GM23338 (cell line): ENCODE data around the gene CHD5. TPM values are rescaled to one million over a fixed set of nuclear protein-coding genes. Genes with fewer than 3 reads are reported as not detected.

ENCODE experiments used
- ATAC-seq: fragments of 200-7000 bp; cut with Tn5 transposase; 3 replicates; pipeline ENCODE4 v1.9.1; 2020
- DNase-seq: peaks from one replicate; pipeline ENCODE4 v3.0.0-alpha.2; 2015; ENCODE audit warnings: low spot score
- H2AFZ ChIP-seq: fragments of 200-600 bp; sonication (generic); 2 replicates; pipeline ENCODE4 v1.8.0; 2016; ENCODE audit warnings: antibody characterized with exemption, mild to moderate bottlenecking, moderate library complexity
- H3F3A ChIP-seq: fragments of 200-600 bp; sonication (generic); replicated peaks from 2 replicates; pipeline ENCODE4 v1.8.0; 2017; ENCODE audit warnings: antibody characterized with exemption, mixed run types, low read depth
- H3K27ac ChIP-seq: fragments of 200-600 bp; sonication (generic); 2 replicates; pipeline ENCODE4 v1.6.1; 2016; ENCODE audit warnings: low read depth
- H3K27me3 ChIP-seq: fragments of 200-600 bp; sonication (generic); 2 replicates; pipeline ENCODE4 v1.8.0; 2016; ENCODE audit warnings: mild to moderate bottlenecking, mixed run types, moderate library complexity; ENCODE audit not compliant: insufficient read depth
- H3K36me3 ChIP-seq: fragments of 200-600 bp; sonication (generic); 2 replicates; pipeline ENCODE4 v1.8.0; 2016; ENCODE audit warnings: mild to moderate bottlenecking; ENCODE audit not compliant: insufficient read depth
- H3K4me1 ChIP-seq: fragments of 200-600 bp; sonication (generic); 2 replicates; pipeline ENCODE4 v1.8.0; 2016; ENCODE audit warnings: mild to moderate bottlenecking, moderate library complexity; ENCODE audit not compliant: insufficient read depth
- H3K4me2 ChIP-seq: fragments of 200-600 bp; sonication (generic); 2 replicates; pipeline ENCODE4 v1.7.1; 2017; ENCODE audit warnings: mixed run types
- H3K4me3 ChIP-seq: fragments of 200-600 bp; sonication (generic); 2 replicates; pipeline ENCODE4 v1.6.1; 2016; ENCODE audit warnings: mixed run types
- H3K79me2 ChIP-seq: fragments of 200-600 bp; sonication (generic); replicated peaks from 2 replicates; pipeline ENCODE4 v1.8.0; 2017; ENCODE audit warnings: mild to moderate bottlenecking; ENCODE audit not compliant: insufficient read depth
- H3K9me2 ChIP-seq: fragments of 200-600 bp; sonication (generic); 2 replicates; pipeline ENCODE4 v1.8.0; 2017; ENCODE audit not compliant: insufficient read depth
- H4K20me1 ChIP-seq: fragments of 200-600 bp; sonication (generic); replicated peaks from 2 replicates; pipeline ENCODE4 v1.8.0; 2017; ENCODE audit warnings: mild to moderate bottlenecking; ENCODE audit not compliant: insufficient read depth
- H3K27ac Mint-ChIP-seq: 2 replicates; pipeline ENCODE4 v1.8.0; 2020; ENCODE audit warnings: inconsistent platforms, mild to moderate bottlenecking, moderate library complexity, mixed read lengths
- H3K27me3 Mint-ChIP-seq: 3 replicates; pipeline ENCODE4 v1.8.0; 2022; ENCODE audit warnings: low read depth, mild to moderate bottlenecking, moderate library complexity, mixed read lengths, inconsistent platforms; ENCODE audit not compliant: insufficient read depth, poor library complexity
- H3K36me3 Mint-ChIP-seq: 3 replicates; pipeline ENCODE4 v1.8.0; 2021; ENCODE audit warnings: low read depth, mild to moderate bottlenecking, inconsistent platforms, moderate library complexity, mixed read lengths
- H3K4me1 Mint-ChIP-seq: 3 replicates; pipeline ENCODE4 v1.8.0; 2020; ENCODE audit warnings: mild to moderate bottlenecking, inconsistent platforms, mixed read lengths
- H3K4me3 Mint-ChIP-seq: 3 replicates; pipeline ENCODE4 v1.8.0; 2021; ENCODE audit warnings: moderate library complexity, mild to moderate bottlenecking, inconsistent platforms, mixed read lengths
- H3K9me3 Mint-ChIP-seq: 3 replicates; pipeline ENCODE4 v1.8.0; 2020; ENCODE audit warnings: moderate library complexity, mild to moderate bottlenecking, inconsistent platforms, mixed read lengths
- CREB1 ChIP-seq: fragments of 250-450 bp; sonication (Bioruptor Pico); IDR thresholded peaks from 2 replicates; pipeline ENCODE4 v1.5.0; 2020; ENCODE audit warnings: low read depth, mild to moderate bottlenecking, moderate library complexity
- CTCF ChIP-seq, 2 experiments: fragments of 200-600 bp in 1 of 2; sonication (generic) in 1 of 2; conservative IDR thresholded peaks; 2 replicates each; pipeline versions ENCODE4 v1.5.1 to v1.6.1; 2016 to 2017; ENCODE audit warnings: antibody characterized with exemption in 2 of 2, low read depth in 2 of 2, mild to moderate bottlenecking in 2 of 2, moderate library complexity in 1 of 2
- ETS1 ChIP-seq: IDR thresholded peaks from 2 replicates; pipeline ENCODE4 v1.6.1; 2016; ENCODE audit warnings: antibody characterized with exemption
- EZH2 ChIP-seq: fragments of 200-600 bp; sonication (generic); IDR thresholded peaks from one replicate; pipeline ENCODE4 v1.8.0; 2017; ENCODE audit warnings: antibody characterized with exemption, mild to moderate bottlenecking, low read depth; ENCODE audit not compliant: unreplicated experiment
- EZH2phosphoT487 ChIP-seq: fragments of 200-600 bp; sonication (generic); IDR thresholded peaks from one replicate; pipeline ENCODE4 v1.8.1; 2018; ENCODE audit warnings: antibody characterized with exemption; ENCODE audit not compliant: unreplicated experiment
- JUNB ChIP-seq: IDR thresholded peaks from one replicate; pipeline ENCODE4 v1.6.1; 2016; ENCODE audit warnings: antibody characterized with exemption; ENCODE audit not compliant: unreplicated experiment
- NANOG ChIP-seq: IDR thresholded peaks from 2 replicates; pipeline ENCODE4 v1.6.1; 2016; ENCODE audit warnings: antibody characterized with exemption, borderline replicate concordance
- POLR2AphosphoS5 ChIP-seq: IDR thresholded peaks from 2 replicates; pipeline ENCODE4 v1.6.1; 2016; ENCODE audit warnings: antibody characterized with exemption, low read depth
- STAT1 ChIP-seq: IDR thresholded peaks from one replicate; pipeline ENCODE4 v1.6.1; 2016; ENCODE audit warnings: antibody characterized with exemption; ENCODE audit not compliant: unreplicated experiment
- ZNF114 ChIP-seq: fragments of 250-450 bp; sonication (Bioruptor Pico); IDR thresholded peaks from 2 replicates; pipeline ENCODE4 v1.5.0; 2020; ENCODE audit warnings: mild to moderate bottlenecking, moderate library complexity
- ZNF331 ChIP-seq: fragments of 250-450 bp; sonication (Bioruptor Pico); IDR thresholded peaks from 2 replicates; pipeline ENCODE4 v1.5.0; 2020; ENCODE audit warnings: low read depth, mild to moderate bottlenecking, moderate library complexity
- polyA plus RNA-seq: library from polyadenylated mRNA; unstranded; fragments of >200 nt; fragmentation: Nextera tagmentation; extraction: Ambion mirVana; gene quantifications from 2 replicates; pipeline ENCODE4 v1.2.1, GENCODE V29; 2016
- total RNA-seq: library from RNA; depleted of rRNA; stranded (reverse); fragments of >200 nt; shearing (Covaris generic); gene quantifications from 2 replicates; pipeline ENCODE4 v1.2.3, GENCODE V29; 2014
- TF ChIP-seq, protein P1 (sequence below): IDR thresholded peaks from one replicate; pipeline ENCODE4 v1.6.1; 2018; ENCODE audit warnings: antibody characterized with exemption; ENCODE audit not compliant: unreplicated experiment

CHD5 gene
- total and polyA plus RNA-seq, 2 experiments from 2014 or later: 0.32 to 1.0 TPM

GRCh38 chr1:6123083-6123482 is 57.0 kb downstream of the CHD5 start (continued):
- TF ChIP-seq CTCF (conservative IDR thresholded peaks at IDR 0.05; ENCODE audit: low read depth in 2 of 2) (no peak), ZNF114 (CRISPR knock-in tag) (no peak), POLR2AphosphoS5 (no peak), STAT1 (no peak), EZH2 (no peak), ETS1 (no peak), NANOG (no peak), EZH2phosphoT487 (no peak)
- TF ChIP-seq, protein P1, sequence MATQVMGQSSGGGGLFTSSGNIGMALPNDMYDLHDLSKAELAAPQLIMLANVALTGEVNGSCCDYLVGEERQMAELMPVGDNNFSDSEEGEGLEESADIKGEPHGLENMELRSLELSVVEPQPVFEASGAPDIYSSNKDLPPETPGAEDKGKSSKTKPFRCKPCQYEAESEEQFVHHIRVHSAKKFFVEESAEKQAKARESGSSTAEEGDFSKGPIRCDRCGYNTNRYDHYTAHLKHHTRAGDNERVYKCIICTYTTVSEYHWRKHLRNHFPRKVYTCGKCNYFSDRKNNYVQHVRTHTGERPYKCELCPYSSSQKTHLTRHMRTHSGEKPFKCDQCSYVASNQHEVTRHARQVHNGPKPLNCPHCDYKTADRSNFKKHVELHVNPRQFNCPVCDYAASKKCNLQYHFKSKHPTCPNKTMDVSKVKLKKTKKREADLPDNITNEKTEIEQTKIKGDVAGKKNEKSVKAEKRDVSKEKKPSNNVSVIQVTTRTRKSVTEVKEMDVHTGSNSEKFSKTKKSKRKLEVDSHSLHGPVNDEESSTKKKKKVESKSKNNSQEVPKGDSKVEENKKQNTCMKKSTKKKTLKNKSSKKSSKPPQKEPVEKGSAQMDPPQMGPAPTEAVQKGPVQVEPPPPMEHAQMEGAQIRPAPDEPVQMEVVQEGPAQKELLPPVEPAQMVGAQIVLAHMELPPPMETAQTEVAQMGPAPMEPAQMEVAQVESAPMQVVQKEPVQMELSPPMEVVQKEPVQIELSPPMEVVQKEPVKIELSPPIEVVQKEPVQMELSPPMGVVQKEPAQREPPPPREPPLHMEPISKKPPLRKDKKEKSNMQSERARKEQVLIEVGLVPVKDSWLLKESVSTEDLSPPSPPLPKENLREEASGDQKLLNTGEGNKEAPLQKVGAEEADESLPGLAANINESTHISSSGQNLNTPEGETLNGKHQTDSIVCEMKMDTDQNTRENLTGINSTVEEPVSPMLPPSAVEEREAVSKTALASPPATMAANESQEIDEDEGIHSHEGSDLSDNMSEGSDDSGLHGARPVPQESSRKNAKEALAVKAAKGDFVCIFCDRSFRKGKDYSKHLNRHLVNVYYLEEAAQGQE: no peak

GRCh38 chr1:6121651-6122370 is 58.3 kb downstream of the CHD5 start:
- Histone ChIP-seq H3K79me2 (no peaks in the 10 kb centered on the region), H3K4me1 (no peaks in the 10 kb centered on the region), H3K36me3 (no peaks in the 10 kb centered on the region), H3F3A (no peaks in the 10 kb centered on the region), H2AFZ (no peak overlapping the region), H3K4me2 (no peak overlapping the region), H3K4me3 (no peak overlapping the region), H3K27ac (no peak overlapping the region), H4K20me1 (no peaks in the 10 kb centered on the region), H3K27me3 (no peaks in the 10 kb centered on the region), H3K9me2 (no peaks in the 10 kb centered on the region)
- Mint-ChIP-seq H3K36me3 (no peaks in the 10 kb centered on the region), H3K4me1 (no peaks in the 10 kb centered on the region; the same call in 2 of the 3 replicates), H3K27ac (no peak overlapping the region), H3K4me3 (no peak overlapping the region), H3K27me3 (peaks cover 7% of the 10 kb centered on the region), H3K9me3 (peaks cover 3% of the 10 kb centered on the region; the same call in 1 of the 3 replicates)
- DNase-seq (no peak), ATAC-seq (no peak)
- TF ChIP-seq POLR2AphosphoS5 (no peak), CREB1 (no peak), EZH2 (no peak), ZNF114 (CRISPR knock-in tag) (no peak), NANOG (no peak), ZNF331 (no peak), CTCF (conservative IDR thresholded peaks at IDR 0.05; ENCODE audit: low read depth in 2 of 2) (no peak), JUNB (no peak), EZH2phosphoT487 (no peak), ETS1 (no peak)
- TF ChIP-seq, protein P1: no peak
